Brain microvascular endothelial cell (primary cell): ENCODE data around the gene RIT2.

ENCODE experiments used
- DNase-seq: peaks from one replicate; pipeline ENCODE4 v3.0.0-alpha.2; 2020
- H3K27ac ChIP-seq: fragments of 250-450 bp; sonication (Bioruptor Pico); 2 replicates; pipeline ENCODE4 v1.5.1; 2020; ENCODE audit warnings: mild to moderate bottlenecking, moderate library complexity
- H3K27me3 ChIP-seq: fragments of 250-450 bp; sonication (Bioruptor Pico); replicated peaks from 2 replicates; pipeline ENCODE4 v1.5.1; 2020; ENCODE audit warnings: mild to moderate bottlenecking
- H3K36me3 ChIP-seq: fragments of 250-450 bp; sonication (Bioruptor Pico); replicated peaks from 2 replicates; pipeline ENCODE4 v1.5.1; 2020; ENCODE audit warnings: mild to moderate bottlenecking
- H3K4me3 ChIP-seq: 2 replicates; pipeline ENCODE4 v1.5.1; 2011; ENCODE audit warnings: low read depth, mild to moderate bottlenecking, control low read depth, low read length, moderate library complexity
- in situ Hi-C: cut with HindIII; loops from 2 replicates; pipeline ENCODE4 v1.10.0; 2017; ENCODE audit warnings: low sequenced_read_pairs, low pct_ligation_motif_present
- TF ChIP-seq, protein P1 (sequence below): IDR thresholded peaks from 2 replicates; pipeline ENCODE4 v1.5.1; 2011; ENCODE audit warnings: low read depth, mild to moderate bottlenecking, moderate library complexity, low read length, control low read depth, inconsistent platforms; ENCODE audit errors: missing control alignments

Gene RIT2

GRCh38 chr18:43080671-43081070 lies 34.8 kb downstream of the RIT2 start:
- no peaks in the 10 kb centered on the region for H3K27me3 ChIP-seq
- H3K36me3 ChIP-seq: no peaks in the 10 kb centered on the region
- in situ Hi-C loops: no loop called here
- H3K27ac ChIP-seq: no peak overlapping the region
- TF ChIP-seq, protein P1, sequence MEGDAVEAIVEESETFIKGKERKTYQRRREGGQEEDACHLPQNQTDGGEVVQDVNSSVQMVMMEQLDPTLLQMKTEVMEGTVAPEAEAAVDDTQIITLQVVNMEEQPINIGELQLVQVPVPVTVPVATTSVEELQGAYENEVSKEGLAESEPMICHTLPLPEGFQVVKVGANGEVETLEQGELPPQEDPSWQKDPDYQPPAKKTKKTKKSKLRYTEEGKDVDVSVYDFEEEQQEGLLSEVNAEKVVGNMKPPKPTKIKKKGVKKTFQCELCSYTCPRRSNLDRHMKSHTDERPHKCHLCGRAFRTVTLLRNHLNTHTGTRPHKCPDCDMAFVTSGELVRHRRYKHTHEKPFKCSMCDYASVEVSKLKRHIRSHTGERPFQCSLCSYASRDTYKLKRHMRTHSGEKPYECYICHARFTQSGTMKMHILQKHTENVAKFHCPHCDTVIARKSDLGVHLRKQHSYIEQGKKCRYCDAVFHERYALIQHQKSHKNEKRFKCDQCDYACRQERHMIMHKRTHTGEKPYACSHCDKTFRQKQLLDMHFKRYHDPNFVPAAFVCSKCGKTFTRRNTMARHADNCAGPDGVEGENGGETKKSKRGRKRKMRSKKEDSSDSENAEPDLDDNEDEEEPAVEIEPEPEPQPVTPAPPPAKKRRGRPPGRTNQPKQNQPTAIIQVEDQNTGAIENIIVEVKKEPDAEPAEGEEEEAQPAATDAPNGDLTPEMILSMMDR: no peak
- no peak overlapping the region for H3K4me3 ChIP-seq
- DNase-seq: no peak

DNA sequence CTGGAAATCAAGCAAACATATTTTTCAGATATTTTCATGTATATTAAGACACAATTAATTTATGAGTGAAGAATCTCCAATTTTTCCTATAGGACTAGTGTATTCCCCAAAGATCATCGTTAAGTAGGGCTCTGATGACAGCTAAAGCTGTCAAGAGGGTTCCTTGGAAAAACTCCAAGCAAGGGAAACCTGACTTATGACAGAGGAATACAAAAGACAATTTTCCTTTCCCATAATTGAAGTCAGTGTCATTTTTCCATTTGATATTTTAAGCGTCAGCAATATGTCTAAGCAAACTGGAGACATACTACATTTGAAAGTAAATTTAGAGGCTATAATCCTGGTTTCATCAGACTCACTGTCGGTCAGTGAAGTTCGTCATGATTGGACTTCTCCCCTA lies 36.1 kb downstream of the RIT2 start:
- no peak overlapping the region for H3K4me3 ChIP-seq

GRCh38 chr18:43078478-43079092 lies 36.9 kb downstream of the RIT2 start:
- Histone ChIP-seq H3K27me3 (no peaks in the 10 kb centered on the region), H3K27ac (no peak overlapping the region), H3K36me3 (no peaks in the 10 kb centered on the region), H3K4me3 (no peak overlapping the region)
- in situ Hi-C loops: no loop called here
- DNase-seq: no peak
- TF ChIP-seq, protein P1: no peak

More for the DNA sequence above, 36.1 kb downstream of the RIT2 start:
- in situ Hi-C loops: no loop called here
- no peak for DNase-seq
- H3K27me3 ChIP-seq: no peaks in the 10 kb centered on the region
- H3K36me3 ChIP-seq: no peaks in the 10 kb centered on the region
- no peak overlapping the region for H3K27ac ChIP-seq
- TF ChIP-seq, protein P1: no peak

DNA sequence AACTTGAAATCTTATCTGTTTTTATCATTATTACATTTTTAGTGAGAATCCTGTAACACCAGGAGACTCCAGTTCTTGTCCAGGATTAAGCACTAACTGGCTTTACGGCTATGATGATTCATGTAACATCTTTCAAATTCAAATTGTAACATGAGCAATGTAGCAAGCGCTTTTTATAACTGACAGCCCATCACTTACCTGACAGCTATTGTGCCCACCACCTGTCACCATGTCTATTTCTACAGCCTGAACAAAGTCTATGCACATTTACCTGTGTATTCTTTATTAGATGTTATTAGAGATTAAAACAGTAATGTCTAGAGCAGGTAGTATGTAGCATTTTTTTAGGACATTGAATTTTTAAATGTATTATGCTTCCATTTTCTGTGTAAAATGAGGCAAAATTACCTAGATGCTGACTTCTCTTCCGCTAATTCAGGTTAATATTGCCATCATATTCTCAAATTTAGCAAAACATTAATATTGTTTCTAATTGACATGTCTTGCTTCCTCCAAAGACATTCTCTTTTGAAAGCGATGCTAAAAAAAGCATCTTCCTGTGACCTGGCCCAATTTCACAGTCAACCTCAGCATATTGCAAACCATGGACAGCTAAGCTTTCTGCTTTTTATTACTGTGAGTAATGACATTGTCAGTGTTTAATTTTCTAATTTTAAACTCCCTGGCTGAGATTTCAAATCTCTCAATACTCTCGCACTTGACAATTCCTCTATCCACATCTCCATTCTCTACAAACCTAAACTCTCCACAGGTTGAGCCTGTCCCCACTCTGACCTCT lies 37.8 kb downstream of the RIT2 start:
- in situ Hi-C loops: no loop called here
- Histone ChIP-seq H3K27me3 (no peaks in the 10 kb centered on the region), H3K36me3 (no peaks in the 10 kb centered on the region), H3K27ac (no peak overlapping the region), H3K4me3 (no peak overlapping the region)
- no peak for DNase-seq
- TF ChIP-seq, protein P1: no peak

- H3K4me3 ChIP-seq: no peak overlapping the region
- H3K27ac ChIP-seq: no peak overlapping the region
- TF ChIP-seq, protein P1: no peak
- DNase-seq: no peak
- in situ Hi-C loops: no loop called here
- H3K27me3 ChIP-seq: no peaks in the 10 kb centered on the region
- no peaks in the 10 kb centered on the region for H3K36me3 ChIP-seq
Observed at GRCh38 chr18:43073771-43074170, 41.7 kb downstream of the RIT2 start.
